Stimulated activated CD8-positive, alpha-beta memory T cell treated with anti-CD3 and anti-CD28 coated beads, Interleukin-2, amount 100 ng/mL, for 1 hour (primary cell): Measurements from ENCODE around the gene CNIH1.
"Not testable (repeated sequence)": the region's sequence is repeated elsewhere in the genome, so short reads cannot be mapped to it uniquely, and the experiment has no call there.

Experiments used
- DNase-seq, 2 donors: peaks; one replicate each; pipeline ENCODE4 v3.0.0-alpha.2; 2020; ENCODE audit warnings: low read depth in 2 of 2

CNIH1 gene

GRCh38 chr14:54427871-54428270, 13.3 kb downstream of the CNIH1 start:
- DNase-seq = no peak

- DNase-seq = no peak
These were observed 15.5 kb downstream of the CNIH1 start for GRCh38 chr14:54425537-54426274.

GRCh38 chr14:54425068-54425467, 16.1 kb downstream of the CNIH1 start:
- no peak for DNase-seq

- no peak for DNase-seq
These were observed 16.7 kb downstream of the CNIH1 start for GRCh38 chr14:54424479-54424901.

GRCh38 chr14:54423991-54424390, 17.2 kb downstream of the CNIH1 start:
- DNase-seq = no peak

GRCh38 chr14:54420478-54421142, 20.6 kb downstream of the CNIH1 start:
- DNase-seq = no peak

- DNase-seq = no peak
These were observed 29.8 kb downstream of the CNIH1 start for GRCh38 chr14:54411371-54411770.

- DNase-seq = no peak
These were observed 31.0 kb downstream of the CNIH1 start for GRCh38 chr14:54410215-54410614.

- DNase-seq = not testable (repeated sequence)
These were observed 37.7 kb downstream of the CNIH1 start for GRCh38 chr14:54403401-54404005.

GRCh38 chr14:54399560-54399959, 41.6 kb downstream of the CNIH1 start:
- DNase-seq = no peak

GRCh38 chr14:54396493-54397335, 44.5 kb downstream of the CNIH1 start, which contains the start of gene CDKN3:
Gene CDKN3 (plus strand): TSS chr14:54397007. CDS start chr14:54397069, 62 bp downstream.
- DNase-seq = peak; percentile 92 to 94

GRCh38 chr14:54396183-54396492, 45.0 kb downstream of the CNIH1 start:
- DNase-seq = no peak

- DNase-seq = no peak
These were observed 45.5 kb downstream of the CNIH1 start for GRCh38 chr14:54395716-54396115.

- DNase-seq = no peak
These were observed 45.9 kb downstream of the CNIH1 start for GRCh38 chr14:54395284-54395683.

- no peak for DNase-seq
These were observed 46.6 kb downstream of the CNIH1 start for GRCh38 chr14:54394596-54394995.

GRCh38 chr14:54392986-54393884, 47.9 kb downstream of the CNIH1 start:
- not testable (repeated sequence) for DNase-seq

- no peak for DNase-seq
These were observed 48.9 kb downstream of the CNIH1 start for GRCh38 chr14:54392131-54392859.

- no peak for DNase-seq
These were observed 53.8 kb downstream of the CNIH1 start for GRCh38 chr14:54387328-54387727.

GRCh38 chr14:54385556-54385955, 55.6 kb downstream of the CNIH1 start:
- no peak for DNase-seq

- no peak for DNase-seq
These were observed 57.3 kb downstream of the CNIH1 start for GRCh38 chr14:54383835-54384234.
